ENCODE data around the gene FRG2C.
"Not testable (repeated sequence)": the region's sequence is repeated elsewhere in the genome, so short reads cannot be mapped to it uniquely, and the experiment has no call there.

FRG2C gene

GRCh38 chr3:75669348-75670297, 5.5 kb downstream of the FRG2C start:
- DNase-seq = not testable (repeated sequence)

DNA sequence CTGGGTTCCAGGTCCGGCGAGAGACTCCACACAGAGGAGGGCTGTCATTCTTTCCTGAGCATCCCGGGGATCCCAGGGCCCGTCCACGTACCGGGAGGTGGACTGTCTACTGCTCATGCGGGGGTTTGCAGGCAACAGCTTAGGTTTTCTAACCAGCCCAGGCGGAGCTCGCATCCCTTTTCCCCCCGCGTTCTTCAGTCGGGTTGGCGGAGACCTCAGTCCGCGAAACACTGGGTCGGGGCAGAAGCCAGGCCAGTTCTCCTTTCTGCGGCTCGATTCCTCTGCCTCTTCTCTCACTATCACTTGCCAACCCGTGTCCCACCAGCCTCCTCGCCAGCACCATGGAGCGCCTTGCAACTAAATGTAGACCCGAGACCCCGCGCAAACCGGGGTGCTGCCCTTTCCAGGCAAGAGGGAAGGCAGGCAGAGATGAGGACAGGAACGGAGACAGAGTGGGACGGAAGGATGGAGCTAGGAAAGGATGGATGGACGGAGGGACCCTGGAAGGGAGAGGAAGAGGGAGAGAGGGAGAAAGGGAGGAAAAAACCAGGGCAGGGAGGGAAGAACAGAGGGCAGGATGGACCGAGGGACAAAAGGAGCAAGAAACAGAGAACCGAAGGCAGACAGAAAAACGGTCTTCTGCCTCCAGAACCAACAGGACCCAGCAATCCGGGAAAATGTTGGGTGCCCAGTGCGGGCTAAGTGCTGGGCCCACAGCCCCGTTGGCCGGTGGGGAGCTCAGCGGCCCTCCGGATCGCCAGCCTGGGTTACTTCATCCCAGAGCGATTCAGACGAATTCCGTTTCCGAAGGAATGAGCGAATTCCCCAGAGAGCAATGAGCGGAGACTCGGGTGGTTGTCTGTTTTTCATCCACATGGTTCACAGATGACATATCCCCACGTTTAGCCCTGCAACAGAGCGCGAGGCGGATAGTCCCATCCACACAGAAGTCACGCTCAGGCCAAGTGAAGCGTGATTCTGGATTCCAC, 6.5 kb downstream of the FRG2C start:
- DNase-seq = not testable (repeated sequence)

GRCh38 chr3:75671287-75672139, 7.4 kb downstream of the FRG2C start:
- not testable (repeated sequence) for DNase-seq

- DNase-seq = not testable (repeated sequence)
Observed at GRCh38 chr3:75672140-75672775, 8.1 kb downstream of the FRG2C start.

DNA sequence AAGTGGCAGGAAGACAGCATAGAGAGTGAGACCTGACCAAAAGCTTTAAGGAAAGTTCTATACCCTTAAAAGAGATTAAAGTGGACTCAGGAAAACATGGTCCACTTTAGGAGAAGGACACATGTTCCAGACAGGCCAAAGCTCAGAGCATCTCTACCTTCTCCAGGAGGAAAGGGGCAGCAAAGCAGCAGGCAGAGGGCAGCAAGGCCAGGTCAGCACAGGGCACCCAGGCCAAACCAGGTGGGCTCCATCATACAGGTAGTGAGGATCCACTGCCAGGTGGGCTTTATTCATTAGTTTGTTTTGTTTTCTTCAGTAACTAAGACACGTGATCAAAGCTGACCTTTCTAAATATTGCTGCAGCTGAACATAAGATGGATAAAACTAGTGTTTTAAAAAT, 19.8 kb downstream of the FRG2C start:
- DNase-seq = not testable (repeated sequence)

DNA sequence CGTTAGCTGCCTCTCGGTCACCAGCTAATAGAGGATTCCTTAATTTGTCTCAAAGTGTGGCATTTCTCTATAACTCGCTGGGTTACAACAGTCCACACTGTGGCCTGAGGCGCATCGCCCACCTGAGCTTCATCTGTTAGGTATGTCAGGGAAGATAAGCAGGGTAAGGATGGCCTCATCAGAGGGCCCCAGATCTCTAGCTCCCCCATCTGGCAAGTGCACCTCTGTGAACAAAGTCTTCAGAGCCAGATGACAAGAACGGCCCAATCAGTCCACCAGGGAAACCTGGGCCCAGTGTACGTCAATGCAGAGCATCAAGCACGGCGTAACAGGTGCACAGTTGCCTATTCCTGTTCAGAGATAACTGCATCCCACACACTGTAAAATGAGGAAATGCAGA, 23.2 kb downstream of the FRG2C start:
- no peak for DNase-seq

DNA sequence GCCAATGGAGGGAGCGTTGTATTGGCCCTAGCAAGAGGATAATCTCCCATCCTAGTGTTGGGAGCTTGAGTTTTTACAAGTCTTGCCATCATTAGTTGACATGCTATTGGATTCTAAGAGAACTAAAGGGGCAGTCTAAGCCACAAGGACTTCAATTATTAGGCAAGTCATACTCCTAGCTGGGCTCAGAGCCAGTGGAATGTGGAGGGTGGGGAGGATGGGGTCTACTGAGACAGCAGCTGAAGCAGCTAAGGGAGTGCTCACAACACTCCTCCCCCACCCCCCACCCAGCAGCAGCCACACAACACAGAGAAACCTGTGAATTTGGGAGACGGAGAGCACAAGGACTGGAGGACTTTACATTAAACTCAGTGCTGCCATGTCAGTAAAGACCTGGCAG, 27.9 kb downstream of the FRG2C start:
- no peak for DNase-seq
